HG03175 (cell line): ENCODE results near the gene PPP1R36.
A peak's percentile ranks its signal among the peaks of the same experiment; 100 is the strongest.
"Not testable (repeated sequence)": the region's sequence is repeated elsewhere in the genome, so short reads cannot be mapped to it uniquely, and the experiment has no call there.

Experiments used
- ATAC-seq: cut with Tn5 transposase; IDR thresholded peaks from one replicate; pipeline ENCODE4 v1.9.1; 2021; ENCODE audit warnings: mild to moderate bottlenecking, moderate library complexity; ENCODE audit not compliant: unreplicated experiment

The PPP1R36 gene

GRCh38 chr14:64517667-64518066 lies 32.1 kb upstream of the PPP1R36 start:
- ATAC-seq, result not testable (repeated sequence)

- ATAC-seq, result no peak
Observed at GRCh38 chr14:64518229-64518628, 31.5 kb upstream of the PPP1R36 start.

GRCh38 chr14:64520699-64521098 lies 29.1 kb upstream of the PPP1R36 start:
- ATAC-seq, result no peak

- ATAC-seq, result no peak
Observed at GRCh38 chr14:64522591-64523355, 27.0 kb upstream of the PPP1R36 start.

- no peak for ATAC-seq
Observed at GRCh38 chr14:64525354-64525753, 24.4 kb upstream of the PPP1R36 start.

DNA sequence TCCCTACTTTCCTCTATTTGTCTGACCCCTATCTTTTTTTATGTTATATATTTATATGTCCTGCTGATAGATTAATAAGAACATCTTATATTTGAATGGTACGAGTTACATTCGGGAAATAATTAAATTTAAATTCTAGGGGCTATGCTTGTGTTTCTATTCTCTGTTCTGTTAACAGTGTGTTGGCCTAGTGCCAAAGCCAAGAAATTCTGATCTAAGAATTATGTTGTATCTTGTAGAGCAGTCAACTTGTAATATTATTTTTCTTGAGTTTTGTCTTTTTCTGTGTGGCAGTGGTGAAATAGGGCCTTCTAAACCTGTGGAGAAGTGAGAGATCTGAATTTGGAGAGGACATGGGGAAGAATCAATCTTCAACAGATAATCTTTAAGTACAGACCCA lies 18.2 kb upstream of the PPP1R36 start:
- no peak for ATAC-seq

DNA sequence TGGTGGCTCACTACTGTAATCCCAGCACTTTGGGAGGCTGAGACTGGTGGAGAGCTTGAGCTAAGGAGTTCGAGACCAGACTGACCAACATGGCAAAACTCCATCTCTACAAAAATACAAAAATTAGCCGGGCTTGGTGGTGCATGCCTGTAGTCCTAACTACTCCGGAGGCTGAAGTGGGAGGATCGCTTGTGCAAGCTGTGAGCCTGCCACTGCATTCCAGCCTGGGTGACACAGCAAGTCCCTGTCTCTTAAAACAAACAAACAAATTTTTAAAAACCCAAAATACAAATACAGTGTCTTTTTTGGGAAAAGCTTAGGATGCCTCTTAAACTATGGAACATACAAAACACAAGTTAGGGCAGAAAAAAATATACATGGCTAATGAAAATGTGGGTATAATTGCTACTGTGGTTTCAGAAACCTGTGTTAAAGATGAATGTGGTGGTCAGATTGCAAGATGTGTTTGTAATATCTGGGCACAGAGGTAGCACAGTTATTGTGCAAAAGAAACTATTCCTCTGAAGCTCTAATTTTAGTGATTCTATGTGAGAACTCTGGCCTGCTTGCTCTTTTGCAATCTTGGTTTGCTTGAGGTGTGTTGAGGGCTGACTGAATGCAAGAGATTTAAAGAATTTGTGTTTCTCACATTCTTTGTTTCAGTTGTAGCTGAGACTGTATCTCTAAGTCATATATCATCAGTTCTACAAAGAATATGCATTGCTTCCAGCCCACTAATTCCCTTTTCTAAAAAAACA lies 13.1 kb upstream of the PPP1R36 start:
- no peak for ATAC-seq

GRCh38 chr14:64540208-64541202 lies 9.3 kb upstream of the PPP1R36 start, which contains the start of gene HSPA2:
TSS of gene HSPA2 (plus strand) at chr14:64540741. CDS start at chr14:64540850, 109 bp downstream.
- peak; percentile 97 for ATAC-seq

GRCh38 chr14:64541261-64541971 lies 8.3 kb upstream of the PPP1R36 start:
- no peak for ATAC-seq

DNA sequence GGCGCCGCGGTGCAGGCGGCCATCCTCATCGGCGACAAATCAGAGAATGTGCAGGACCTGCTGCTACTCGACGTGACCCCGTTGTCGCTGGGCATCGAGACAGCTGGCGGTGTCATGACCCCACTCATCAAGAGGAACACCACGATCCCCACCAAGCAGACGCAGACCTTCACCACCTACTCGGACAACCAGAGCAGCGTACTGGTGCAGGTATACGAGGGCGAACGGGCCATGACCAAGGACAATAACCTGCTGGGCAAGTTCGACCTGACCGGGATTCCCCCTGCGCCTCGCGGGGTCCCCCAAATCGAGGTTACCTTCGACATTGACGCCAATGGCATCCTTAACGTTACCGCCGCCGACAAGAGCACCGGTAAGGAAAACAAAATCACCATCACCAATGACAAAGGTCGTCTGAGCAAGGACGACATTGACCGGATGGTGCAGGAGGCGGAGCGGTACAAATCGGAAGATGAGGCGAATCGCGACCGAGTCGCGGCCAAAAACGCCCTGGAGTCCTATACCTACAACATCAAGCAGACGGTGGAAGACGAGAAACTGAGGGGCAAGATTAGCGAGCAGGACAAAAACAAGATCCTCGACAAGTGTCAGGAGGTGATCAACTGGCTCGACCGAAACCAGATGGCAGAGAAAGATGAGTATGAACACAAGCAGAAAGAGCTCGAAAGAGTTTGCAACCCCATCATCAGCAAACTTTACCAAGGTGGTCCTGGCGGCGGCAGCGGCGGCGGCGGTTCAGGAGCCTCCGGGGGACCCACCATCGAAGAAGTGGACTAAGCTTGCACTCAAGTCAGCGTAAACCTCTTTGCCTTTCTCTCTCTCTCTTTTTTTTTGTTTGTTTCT lies 7.6 kb upstream of the PPP1R36 start:
- no peak for ATAC-seq

DNA sequence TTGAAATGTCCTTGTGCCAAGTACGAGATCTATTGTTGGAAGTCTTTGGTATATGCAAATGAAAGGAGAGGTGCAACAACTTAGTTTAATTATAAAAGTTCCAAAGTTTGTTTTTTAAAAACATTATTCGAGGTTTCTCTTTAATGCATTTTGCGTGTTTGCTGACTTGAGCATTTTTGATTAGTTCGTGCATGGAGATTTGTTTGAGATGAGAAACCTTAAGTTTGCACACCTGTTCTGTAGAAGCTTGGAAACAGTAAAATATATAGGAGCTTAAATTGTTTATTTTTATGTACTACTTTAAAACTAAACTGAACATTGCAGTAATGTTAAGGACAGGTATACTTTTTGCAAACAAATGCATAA lies 6.9 kb upstream of the PPP1R36 start:
- ATAC-seq, result no peak

DNA sequence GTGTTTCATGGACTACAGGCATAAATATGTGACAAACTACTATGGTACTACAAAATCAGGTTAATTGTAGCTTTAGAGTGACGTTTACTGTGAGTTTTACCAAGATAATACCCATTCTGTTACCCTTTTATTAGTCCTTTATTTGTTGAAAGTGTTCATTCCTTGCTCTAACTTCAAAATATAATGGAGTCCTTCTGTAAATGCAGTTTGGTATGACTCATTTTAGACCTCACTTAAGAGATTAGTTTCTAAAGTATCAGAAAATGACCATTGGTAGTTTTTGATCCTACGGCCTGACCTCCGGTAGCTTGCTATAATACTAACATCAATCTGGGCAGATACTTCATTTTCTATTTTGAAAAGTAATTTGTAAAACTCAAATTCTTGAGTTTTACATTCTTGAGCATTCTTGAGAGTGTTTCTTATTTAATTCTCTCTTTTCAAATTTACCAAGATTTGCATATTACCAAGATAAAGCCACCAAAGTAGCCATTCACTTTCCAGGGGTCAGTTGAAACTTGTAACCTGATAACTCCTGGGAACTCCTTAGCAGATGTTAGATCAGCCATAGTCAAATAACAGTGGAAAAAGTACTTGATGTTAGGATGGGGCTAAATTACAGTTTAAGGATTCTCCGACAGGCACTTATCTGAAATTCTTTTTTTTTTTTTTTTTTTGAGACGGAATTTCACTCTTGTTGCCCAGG lies 5.0 kb upstream of the PPP1R36 start:
- ATAC-seq, result no peak

- no peak for ATAC-seq
Observed at GRCh38 chr14:64549016-64549415, 745 bp upstream of the PPP1R36 start.

DNA sequence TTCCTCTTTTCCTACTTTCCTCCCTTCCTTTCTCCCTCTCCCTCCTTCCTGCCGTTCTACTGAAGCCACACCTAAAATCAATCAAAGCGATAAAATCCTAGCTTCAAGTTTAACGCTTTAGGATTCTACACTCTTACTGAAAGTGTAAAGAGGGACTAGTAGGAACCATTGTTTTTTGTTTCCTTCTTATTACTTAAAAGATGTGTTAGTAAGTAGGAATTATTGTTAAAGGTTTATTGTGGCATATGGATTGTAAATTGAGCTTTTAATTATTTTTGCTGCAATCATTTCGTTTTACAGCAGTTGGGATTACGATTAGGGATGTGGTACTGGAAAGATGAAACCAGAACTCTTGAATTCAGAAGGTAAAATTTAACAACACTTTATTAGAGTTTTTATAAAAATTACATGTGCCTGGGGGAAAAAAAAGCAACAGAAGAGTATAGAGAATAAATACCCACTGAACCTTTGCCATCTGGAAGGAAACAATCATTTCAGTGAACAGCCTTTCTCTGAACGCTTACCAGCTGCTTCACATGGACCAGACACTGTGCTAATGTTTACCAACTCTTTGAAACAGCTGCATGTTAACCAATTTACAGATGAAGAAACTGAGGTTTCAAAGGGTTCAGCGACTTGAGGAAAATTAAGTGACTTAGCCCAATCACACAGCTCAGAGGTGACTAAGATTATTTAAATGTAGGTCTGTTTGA lies 1.0 kb downstream of the PPP1R36 start:
- ATAC-seq, result no peak

DNA sequence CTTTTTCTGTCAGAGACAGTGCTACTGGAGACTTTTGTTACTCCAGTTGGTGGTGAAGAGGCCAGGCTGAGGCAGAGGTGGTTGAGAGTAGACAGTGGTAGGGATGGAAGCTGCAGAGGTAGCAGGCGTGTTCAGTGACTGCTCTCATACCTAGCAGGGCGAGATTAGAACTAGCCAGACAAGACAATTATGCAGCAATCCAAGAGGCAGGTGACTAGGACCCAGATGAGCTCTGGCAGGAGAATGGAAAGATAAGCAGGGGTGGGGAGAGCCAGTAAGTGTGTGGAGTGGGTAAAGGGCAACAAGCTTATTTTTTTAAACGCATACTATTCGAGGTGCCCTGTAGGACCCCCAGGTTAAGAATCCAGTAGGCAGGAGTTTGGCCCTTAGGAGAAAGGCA lies 4.8 kb downstream of the PPP1R36 start:
- no peak for ATAC-seq

DNA sequence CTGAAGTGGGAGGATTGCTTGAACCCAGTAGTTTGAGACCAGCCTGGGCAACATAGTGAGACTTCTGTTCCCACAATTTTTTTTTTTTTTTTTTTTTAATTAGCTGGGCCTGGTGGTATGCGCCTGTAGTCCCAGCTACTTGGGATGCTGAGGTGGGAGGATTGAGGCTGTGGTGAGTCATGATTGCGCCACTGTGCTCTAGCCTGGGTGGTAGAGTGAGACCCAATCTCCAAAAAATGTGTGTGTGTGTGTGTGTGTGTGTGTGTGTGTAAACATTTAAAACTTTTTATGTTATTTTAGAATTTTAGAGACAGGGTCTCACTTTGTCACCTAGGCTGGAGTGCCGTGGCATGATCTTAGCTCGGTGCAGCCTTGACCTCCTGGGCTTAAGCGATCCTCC lies 6.8 kb downstream of the PPP1R36 start:
- ATAC-seq, result no peak

GRCh38 chr14:64558216-64558615 lies 8.5 kb downstream of the PPP1R36 start:
- not testable (repeated sequence) for ATAC-seq

DNA sequence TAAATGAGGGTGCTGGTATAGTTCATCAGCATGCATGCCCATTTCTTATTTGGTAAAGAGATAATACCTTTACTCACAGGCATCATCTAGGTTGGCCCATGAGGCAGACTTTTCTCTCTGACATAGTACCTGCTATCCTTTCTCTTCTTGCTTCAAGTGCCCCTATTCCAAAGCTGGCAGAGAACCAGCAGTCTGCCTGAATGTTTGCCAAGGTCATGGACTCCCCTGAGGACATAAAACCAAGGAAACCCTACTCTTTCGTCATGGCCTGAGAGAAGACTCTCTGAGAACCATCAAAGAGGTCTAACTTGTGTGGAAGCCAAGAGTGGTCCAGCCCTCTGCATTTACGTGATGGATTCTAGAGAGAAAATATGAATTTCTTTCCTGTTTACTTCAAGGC lies 11.9 kb downstream of the PPP1R36 start:
- ATAC-seq, result no peak
